Measurements from ENCODE around the gene LINGO3.

The LINGO3 gene

DNA sequence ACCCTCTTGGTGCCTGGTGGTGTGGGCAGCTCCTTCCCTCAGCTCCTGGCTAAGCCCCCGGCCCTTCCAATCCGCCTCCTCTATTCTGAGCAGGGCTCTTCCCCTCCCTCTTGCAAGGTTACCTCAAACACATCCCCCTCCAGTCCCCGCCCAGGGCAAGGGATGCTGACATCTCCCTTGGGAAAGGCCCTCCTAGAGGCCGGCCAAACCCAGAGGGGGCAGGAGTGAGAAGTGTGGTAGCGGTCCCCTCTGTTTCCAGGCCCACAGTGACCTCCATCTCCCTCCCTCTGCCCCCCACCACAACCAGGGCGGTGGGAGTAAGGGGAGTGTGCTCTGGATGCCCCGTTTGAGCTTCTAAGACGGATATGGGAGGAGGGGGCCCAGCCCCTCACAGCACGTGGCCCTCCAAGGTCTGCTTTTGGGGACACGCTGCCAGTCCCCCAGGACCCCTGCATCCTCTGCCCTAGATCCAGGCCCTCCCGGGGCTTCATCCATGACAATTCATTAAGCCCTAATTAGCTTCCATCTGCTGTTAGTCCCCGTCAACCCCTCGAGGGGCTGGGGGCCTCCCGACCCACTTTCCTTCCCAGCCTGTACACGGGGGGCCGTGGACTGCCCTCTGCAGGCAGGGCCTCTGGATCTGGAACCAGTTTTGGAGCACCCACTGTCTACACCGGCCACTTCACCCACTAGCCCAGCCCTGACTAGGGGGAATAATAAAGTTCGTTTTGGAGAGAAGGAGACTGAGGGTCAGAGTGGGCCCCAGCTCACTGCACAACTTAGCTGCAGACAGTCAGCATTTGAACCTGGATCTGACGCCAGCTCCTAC is 2.3 kb downstream of the LINGO3 start:
- DNase-seq (ENCODE audit: low read depth) = no peak

DNA sequence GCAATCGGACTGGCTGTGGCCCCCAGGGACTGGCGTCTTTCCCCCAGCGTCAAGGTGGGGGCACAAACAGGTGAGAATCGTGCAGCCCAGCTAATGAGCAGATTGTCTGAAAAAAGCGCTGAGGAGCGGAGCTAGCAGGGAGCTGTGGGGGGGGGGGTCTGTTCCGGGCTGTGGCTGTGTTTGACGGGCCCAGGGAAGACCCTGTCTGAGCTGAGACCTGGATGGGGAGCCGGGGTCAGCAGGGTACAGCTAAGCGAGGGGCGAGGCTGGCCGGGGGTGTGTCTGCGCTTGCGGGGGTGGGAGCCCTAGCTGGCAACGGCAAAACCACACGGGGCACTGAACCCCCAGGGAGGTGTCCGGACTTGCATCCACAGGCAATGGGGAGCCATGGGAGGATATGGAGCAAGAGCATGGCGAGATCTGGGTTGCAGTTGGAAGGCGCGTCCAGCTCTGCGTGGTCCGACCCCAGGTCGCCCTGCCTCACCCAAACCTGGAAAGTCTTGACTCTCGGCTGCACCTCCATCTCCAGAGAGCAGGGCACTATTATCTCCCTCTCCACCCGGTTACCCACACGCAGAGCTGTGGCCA is 4.6 kb downstream of the LINGO3 start:
- DNase-seq (ENCODE audit: low read depth) = no peak

DNA sequence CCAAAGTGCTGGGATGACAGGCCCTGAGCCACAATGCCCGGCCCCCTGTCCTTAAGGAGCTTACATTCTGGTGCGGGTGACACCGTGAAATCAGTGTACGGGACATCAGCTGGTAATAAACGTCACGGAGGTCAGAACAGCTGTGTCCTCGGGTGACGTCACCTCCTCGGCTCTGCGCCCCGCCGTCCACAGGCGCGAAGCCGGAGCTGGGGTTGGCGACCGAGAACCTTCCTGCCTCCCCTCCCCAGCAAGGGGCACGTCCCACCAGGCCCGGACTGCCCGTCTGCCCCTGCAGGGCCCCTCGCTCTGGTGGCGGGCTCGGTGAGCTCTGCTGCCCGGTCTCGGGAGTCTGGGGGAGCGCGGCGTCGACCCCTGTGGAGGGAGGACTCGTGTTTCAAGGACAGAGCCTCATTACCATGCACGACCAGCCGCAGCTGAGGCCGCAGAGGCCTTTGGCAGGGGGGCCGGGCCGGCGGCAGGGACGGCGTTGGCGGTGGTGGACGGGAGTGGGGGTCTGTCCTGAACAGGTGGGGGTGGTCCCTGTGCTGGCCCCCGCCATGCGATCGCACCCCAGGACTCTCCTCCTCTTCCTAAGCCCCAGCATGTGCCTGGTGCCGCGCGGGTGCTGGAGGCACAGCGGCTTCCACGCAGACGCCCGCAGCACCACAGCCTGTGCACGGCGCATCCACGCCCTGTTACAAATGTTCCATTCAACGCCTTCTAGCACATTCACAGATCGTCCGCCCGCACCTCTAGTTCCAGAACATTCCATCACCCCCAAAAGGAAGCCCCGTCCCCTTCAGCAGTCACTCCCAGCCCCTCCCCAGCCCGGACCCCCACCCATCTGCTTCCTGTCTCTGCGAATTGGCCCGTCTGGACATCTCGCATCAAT is 5.4 kb downstream of the LINGO3 start:
- DNase-seq (ENCODE audit: low read depth) = no peak

DNA sequence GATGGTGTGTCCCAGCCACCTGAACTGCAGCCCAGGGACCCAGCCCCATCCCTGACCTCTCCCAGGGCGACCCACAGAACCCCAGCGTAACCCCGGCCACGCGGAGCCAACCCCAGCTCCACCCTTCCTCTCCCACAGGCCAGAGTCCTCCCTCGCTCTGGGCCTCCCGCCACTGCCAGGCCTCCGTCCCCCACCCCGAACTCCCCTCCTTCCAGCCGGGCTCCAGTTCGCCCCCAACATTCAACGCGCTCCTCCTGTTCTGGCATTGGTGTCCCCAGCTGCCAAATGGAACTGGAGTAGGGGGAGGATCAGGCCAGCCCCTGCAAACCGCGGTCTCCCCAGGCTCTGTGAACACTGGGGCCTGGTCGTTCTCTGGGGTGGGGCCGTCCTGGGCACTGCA is 7.4 kb downstream of the LINGO3 start:
- no peak for DNase-seq (ENCODE audit: low read depth)

DNA sequence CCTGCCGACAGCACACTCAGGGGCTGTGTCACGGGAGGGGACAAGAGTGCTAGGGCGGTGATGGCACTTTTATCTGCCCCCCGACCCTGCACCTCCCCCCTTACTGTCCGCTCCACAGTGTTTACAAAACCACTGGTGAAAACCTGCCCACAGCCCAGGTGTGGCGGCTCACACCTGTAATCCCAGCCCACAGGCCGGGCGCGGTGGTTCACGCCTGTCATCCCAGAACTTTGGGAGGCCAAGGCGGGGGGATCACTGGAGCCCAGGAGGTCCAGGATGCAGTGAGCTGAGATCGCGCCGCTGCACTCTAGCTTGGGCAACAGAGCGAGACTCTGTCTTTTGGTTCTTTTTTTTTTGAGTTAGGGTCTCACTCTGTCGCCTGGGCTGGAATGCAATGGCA is 11.8 kb downstream of the LINGO3 start:
- no peak for DNase-seq (ENCODE audit: low read depth)

DNA sequence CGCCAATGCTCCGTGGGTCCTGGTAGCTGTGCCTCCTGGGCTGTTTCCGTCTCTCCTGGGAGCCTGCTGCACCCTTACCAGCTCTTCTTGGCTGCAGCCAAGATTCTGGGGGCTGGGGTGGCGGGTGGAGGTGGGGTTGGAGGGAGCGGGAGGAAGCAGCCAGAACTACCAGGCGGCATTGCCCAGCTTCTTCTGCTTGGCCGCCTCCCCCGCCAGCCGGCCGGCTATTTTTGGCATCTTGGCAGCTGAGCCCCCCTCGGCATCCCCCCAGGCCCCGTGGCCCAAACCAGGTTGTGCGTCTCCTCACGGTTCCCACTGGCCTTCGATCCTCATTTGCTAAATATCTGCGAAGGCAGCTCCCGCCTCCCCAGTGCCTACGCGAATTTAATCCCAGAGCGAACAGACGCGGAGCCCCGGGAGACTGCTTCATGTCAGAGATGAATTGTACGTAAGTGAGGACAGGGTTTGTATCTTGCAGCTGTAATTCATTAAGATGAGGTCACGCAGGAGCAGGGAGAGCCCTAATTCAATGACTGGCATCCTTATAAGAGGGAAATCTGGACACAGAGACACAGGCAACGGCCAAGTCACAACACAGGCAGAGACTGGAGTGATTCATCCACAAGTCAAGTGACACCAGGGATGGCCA is 13.1 kb downstream of the LINGO3 start:
- DNase-seq (ENCODE audit: low read depth) = no peak

DNA sequence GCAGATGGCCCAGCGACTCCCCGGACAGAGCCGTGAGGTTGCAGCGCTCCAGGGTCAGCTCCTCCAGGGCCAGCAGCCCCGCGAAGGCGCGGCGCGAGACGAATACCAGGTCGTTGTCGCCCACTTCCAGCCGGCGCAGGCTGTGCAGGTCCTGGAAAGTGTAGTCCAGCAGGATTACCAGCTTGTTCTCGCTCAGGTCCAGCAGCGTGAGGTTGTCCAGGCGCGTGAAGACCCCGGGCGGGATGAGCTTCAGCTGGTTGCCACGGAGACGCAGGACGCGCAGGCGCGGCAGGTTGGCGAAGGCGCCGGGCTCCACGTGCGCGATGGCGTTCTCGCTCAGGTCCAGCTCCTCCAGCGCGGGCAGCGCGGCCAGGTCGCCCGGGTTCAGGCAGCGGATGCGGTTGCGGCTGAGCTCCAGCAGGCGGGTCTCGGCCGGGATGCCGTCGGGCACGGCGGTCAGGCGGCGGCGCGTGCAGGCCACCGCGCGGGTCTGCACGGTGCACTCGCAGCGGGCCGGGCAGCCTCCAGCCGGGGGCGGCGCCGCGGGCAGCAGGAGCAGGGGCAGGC is 16.7 kb downstream of the LINGO3 start:
- DNase-seq (ENCODE audit: low read depth) = no peak

DNA sequence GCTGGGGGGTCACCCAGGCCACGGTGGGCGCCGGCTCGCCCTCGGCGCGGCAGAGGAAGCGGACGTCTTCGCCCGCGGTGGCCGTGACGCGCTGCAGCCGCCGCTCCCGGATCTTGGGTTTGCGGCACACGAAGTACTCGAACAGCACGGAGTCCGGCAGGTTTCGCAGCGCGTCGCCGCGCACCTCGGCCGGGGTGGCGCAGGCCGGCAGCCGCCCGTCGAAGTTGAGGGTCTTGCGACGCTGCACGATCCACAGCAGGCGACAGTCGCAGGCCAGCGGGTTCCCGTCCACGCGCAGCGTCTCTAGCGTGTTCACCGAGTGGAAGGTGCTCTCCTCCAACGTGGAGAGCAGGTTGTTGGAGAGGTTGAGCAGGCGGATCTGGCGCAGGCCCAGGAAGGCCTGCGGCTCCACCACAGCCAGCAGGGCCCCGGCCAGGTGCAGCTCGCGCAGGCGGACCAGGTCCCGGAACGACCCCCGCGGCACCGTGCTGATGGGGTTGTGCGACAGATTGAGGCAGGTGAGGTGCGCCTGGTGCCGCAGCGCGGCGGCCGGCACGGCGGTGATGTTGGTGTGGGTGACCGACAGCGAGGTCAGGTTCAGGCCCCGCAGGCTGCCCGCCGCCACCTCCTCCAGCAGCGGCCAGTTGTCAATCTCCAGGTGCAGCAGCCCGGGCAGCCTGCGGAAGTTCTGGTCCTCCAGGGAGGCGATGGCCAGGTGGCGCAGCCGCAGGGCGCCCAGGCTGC is 17.3 kb downstream of the LINGO3 start:
- DNase-seq (ENCODE audit: low read depth) = no peak

DNA sequence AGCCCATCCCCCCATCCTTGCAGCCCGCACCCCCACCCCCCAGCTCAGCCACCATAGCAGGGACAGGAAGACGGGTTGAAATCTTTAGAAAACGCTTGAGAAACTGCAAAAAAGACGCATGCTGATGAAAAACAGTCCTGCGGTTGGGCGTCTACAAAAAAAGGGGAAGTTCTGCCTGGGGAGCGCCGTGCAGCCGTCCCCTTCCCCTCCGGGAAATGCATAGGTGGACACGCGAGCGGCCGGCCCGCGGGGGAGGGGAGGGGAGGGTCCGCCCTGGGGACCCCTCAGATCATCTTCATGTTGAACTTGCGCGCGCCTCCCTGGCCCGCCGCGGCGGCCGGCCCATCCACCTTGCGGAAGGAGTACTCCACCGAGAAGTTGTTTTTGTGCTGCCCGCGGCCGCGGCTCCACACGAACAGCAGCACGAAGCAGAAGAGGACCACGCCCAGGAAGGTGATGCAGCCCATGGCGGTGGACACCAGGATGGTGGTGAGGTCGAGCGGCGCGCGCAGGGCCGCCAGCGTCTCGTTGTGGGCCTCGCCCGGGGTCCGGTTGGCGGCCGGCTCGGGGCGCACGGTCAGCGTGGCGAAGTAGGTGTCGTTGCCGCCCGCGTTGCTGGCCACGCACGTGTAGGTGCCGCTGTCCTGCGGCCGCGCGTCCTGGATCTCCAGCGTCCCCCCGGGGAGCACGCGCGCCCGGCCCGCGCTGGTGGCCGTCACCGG is 18.1 kb downstream of the LINGO3 start:
- DNase-seq (ENCODE audit: low read depth) = no peak

DNA sequence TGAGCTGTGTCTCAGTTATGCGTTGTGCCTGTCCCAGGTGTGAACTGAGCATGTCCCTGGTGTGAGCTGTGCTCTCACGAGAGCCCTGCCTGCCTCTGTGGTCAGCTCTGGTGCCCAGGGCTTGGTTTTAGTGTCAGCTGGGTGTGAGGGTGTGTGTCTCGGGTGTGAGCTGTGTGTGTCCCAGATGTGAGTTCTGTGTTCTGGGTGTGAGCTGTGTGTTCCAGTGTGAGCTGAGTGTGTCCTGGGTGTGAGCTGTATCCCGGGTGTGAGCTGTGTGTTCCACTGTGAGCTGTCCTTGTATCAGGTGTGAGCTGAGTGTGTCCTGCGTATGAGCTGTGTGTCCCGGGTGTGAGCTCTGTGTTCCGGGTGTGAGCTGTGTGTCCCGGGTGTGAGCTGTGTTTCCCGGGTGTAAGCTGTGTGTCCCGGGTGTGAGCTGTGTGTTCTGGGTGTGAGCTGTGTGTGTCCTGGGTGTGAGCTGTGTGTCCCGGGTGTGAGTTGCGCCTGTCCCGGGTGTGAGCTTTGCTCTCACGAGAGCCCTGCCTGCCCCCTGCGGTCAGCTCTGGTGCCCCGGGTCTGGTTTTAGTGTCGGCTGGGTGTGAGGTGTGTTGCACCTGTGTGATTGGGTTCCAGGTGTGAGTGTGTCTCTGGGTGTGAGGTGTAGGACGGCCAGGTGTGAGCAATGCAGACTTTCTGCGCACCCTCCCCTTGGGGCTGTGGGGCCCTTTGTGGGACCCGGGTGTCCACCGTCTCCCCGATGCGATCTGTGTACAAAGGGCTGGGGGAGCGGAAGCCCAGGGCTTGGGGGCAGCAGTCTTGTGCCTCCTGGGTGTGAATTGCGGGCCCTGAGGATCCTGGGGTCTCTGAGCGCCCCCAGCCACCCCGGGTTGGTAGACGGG is 18.9 kb downstream of the LINGO3 start:
- no peak for DNase-seq (ENCODE audit: low read depth)

DNA sequence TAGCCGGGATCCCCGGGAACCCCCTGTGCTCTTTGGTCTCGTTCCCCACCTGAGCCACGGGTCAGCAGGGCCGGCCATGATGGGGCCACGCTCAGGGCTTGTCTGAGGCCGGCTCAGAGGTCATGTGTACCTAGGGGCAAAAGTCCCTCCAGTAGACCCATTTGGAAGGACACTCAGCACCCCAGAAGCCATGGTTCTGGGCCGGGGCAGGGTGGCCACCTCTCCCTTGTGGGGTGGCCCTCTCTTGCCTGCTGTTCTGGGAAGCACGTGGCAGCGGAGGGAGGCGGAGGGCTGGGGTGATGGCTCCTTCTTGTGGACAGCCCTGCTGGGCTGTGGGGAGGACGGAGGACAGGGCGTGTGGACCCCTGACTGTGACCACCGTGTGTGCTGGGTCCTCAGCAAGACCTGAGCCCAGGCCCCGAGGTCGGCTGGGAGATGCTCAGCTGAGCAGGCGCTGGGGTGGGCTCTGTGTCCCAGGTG is 19.6 kb downstream of the LINGO3 start:
- no peak for DNase-seq (ENCODE audit: low read depth)

DNA sequence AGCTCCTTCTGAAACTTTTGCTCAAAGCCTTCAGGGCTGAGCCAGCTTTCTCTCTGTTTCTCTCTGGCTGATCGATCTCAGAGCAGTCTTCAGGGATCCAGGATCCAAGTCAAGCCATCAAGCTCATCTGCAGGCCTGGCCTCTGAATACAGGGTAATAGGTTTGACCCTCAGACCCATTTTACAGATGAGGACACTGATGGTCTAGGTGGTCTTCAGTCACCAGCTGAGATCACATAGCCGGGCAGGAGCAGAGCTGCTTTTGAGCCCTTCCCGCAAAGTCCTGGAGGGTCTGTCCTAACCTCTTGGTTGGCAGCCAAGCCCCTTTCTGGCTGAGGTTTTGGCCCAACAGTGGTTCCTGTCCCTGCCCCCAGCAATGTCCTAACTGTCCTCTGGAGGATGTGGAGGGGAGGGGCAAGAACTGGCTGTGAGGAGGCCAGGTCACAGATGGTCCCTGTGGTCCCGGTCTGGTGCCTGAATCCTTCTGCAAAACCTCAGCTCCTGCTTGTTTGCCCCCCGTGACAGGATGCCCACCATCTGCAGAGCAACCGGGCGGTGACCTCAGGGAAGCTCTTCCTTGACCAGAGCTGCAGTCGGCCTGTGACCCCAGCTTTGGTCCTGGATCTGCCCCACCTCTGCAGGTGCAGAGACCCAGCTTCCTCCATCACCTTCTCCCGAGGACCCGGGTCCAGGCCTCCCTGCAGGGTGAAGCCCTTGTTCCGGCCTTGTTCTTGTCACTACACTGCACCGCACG is 20.2 kb downstream of the LINGO3 start:
- DNase-seq (ENCODE audit: low read depth) = no peak

DNA sequence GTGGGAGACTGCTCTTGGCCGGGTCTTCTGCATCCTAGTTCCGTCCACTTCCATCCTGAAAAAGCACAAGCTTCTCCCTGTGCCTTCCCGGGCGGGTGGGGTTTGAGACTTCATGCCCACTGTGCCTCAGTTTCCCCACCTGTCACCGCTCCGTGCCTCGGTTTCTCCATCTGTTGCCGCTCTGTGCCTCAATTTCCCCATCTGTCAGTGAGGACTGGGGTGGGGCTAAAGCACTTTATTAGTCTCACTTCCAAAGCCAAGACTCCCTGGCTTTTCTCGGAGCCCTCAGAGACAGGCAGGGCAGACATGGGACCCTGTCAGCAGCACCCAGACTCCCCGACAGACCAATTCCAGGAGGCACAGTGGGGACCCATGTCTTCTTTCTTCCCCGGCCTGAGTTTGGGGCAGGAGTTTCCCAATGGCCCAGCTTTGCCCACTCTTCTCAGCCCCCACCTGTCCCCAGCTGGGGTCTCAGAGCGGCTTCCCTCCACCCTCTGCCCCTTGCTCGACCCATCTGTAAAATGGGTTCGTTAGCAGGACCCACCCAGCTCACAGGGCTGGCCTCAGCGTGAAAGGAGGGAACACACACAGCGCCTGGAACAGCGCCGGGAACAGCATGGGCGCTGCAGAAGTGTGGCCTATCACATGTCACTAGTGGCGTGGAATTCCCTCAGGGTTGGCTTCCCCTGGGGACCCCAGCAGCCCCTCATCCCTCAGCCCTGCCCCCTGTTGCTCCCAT is 21.4 kb downstream of the LINGO3 start:
- DNase-seq (ENCODE audit: low read depth) = no peak

DNA sequence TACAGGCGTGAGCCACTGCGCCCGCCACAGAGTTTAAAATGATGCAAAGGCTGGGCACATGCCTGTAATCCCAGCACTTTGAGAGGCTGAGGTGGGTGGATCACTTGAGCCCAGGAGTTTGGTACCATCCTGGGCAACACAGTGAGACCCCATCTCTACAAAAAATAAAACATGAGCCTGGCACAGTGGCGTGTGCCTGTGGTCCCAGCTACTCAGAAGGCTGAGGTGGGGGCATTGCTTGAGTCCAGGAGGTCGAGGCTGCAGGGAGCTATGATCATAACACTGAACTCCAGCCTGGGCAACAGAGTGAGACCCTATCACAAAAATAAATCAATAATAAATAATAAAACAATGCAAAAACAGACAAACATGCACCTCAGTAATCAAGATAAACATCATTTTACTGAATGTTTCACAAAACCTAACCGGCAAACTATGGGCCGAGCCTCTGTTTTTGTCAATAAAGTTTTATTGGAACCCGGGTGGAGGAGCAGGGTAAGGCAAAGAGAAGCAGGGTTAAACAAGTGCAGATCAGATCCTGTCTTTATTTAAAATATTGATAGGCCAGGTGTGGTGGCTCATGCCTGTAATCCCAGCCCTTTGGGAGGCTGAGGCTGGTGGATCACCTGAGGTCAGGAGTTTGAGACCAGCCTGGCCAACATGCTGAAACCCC is 24.0 kb downstream of the LINGO3 start:
- no peak for DNase-seq (ENCODE audit: low read depth)

DNA sequence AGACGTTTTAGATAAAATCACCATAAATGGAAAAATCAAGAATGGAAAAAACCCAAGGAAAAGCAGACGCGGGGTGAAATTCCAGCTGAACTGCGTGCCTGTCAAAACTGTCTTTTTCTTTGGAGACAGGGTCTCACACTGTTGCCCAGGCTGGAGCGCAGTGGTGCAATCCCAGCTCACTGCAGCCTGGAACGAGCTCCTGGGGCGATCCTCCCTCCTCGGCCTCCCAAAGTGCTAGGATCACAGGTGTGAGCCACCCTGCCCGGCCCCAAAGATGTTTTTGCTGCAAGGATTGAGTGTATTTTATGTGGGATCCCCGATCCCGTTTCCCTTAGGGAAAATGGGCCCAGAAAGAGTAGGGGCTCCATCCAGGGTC is 25.1 kb downstream of the LINGO3 start:
- DNase-seq (ENCODE audit: low read depth) = no peak

DNA sequence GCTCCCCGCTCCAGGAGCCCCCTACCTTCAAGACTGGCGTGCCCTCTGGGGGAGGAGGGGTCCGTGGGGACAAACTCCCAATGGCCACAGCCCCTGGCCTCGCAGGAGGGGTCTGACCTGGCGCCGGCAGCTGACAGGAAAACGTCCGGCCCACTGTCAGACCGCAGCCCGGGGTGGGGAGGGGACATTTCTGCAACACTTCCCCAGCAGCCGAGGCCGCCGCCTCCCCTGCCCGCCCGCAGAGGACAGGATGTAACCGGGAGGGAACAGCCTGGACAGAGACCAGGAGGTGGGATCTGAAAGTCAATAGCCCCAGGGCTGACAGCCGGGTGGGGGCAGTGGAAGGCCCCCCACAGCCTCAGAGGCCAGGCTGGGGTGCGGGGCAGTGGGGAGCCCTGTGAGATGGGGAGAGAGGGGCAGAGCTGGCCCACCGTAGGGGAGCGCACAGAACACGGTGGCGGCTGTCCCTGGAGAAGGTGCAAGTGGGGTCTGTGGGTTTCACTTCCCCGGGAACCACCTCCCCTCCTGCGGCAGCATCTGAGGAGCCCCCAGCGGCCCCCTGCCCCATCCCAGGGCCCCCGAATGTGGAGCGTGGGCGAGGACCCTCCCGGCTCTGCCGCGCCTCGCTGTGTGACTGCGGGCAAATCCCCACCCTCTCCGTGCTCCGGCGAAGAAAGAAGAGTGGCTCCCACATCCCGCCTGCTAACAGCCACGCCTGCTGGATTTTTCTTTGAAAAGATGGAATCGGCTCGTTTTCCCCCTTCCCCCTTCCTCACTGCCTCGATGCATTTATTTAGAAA is 25.7 kb downstream of the LINGO3 start, which contains the start of gene PEAK3:
Gene PEAK3 (minus strand): TSS at position 114 of the 800 bp plus-strand sequence. CDS start 1,244 bp downstream, outside the sequence.
- DNase-seq (ENCODE audit: low read depth) = no peak

Data from activated T-helper 9 cell treated with anti-CD3 and anti-CD28 coated beads, Interleukin-2, amount 50 U/mL, for 16 hours (primary cell).